K562 (cell line): ENCODE measurements around the gene NONO. TPM values are rescaled to one million over a fixed set of nuclear protein-coding genes. Genes with fewer than 3 reads are reported as not detected.
A peak's percentile ranks its signal among the peaks of the same experiment; 100 is the strongest.

Source experiments
- CBFA2T3 ChIP-seq: fragments of 450-650 bp; IDR thresholded peaks from 2 replicates; pipeline ENCODE4 v1.6.1; 2017
- CGGBP1 ChIP-seq: fragments of 250-450 bp; sonication (Bioruptor Pico); IDR thresholded peaks from 2 replicates; pipeline ENCODE4 v1.9.0; 2021; ENCODE audit warnings: mild to moderate bottlenecking
- ETS1 ChIP-seq: conservative IDR thresholded peaks from 2 replicates; pipeline ENCODE4 v1.6.1; 2011; ENCODE audit warnings: low read depth, mild to moderate bottlenecking, low read length; ENCODE audit not compliant: control insufficient read depth
- GTF2F1 ChIP-seq: IDR thresholded peaks from 2 replicates; pipeline ENCODE4 v1.6.1; 2011; ENCODE audit warnings: low read depth, low read length, improper control_type of control experiment
- HCFC1 ChIP-seq: IDR thresholded peaks from 2 replicates; pipeline ENCODE4 v1.6.1; 2012; ENCODE audit warnings: low read depth, low read length, improper control_type of control experiment
- NRF1 ChIP-seq, 2 experiments: fragments of 450-650 bp; IDR thresholded peaks in 1 of 2; conservative IDR thresholded peaks in 1 of 2; 2 replicates each; pipeline ENCODE4 v1.6.1; 2014; ENCODE audit warnings: mild to moderate bottlenecking in 2 of 2
- PBX2 ChIP-seq, 2 experiments: IDR thresholded peaks in 1 of 2; conservative IDR thresholded peaks in 1 of 2; 2 replicates each; pipeline ENCODE4 v1.6.1; 2016; ENCODE audit warnings: low read depth in 2 of 2, mild to moderate bottlenecking in 1 of 2, missing compliant biosample characterization in 1 of 2, missing genetic modification characterization in 1 of 2, moderate library complexity in 1 of 2
- RBFOX2 ChIP-seq: fragments of 200-400 bp; formaldehyde crosslinking; IDR thresholded peaks from 2 replicates; pipeline ENCODE4 v1.6.1; 2017; ENCODE audit warnings: low read depth, mild to moderate bottlenecking, low read length, moderate library complexity
- RREB1 ChIP-seq: fragments of 250-450 bp; sonication (Bioruptor Pico); IDR thresholded peaks from 2 replicates; pipeline ENCODE4 v1.4.0; 2020
- TEAD4 ChIP-seq, 2 experiments: sonication (generic) in 1 of 2; formaldehyde crosslinking in 1 of 2; IDR thresholded peaks; 2 replicates each; pipeline versions ENCODE4 v1.6.1 to v1.8.0; 2012 to 2022; ENCODE audit warnings: borderline replicate concordance in 1 of 2, inconsistent platforms in 1 of 2, low read length in 1 of 2, mild to moderate bottlenecking in 1 of 2, missing genetic modification reagents in 1 of 2
- ZFP91 ChIP-seq: sonication (generic); formaldehyde crosslinking; IDR thresholded peaks from 2 replicates; pipeline ENCODE4 v1.8.0; 2022; ENCODE audit warnings: mild to moderate bottlenecking, missing genetic modification reagents
- ZNF165 ChIP-seq: fragments of 250-450 bp; sonication (Bioruptor Pico); IDR thresholded peaks from 2 replicates; pipeline ENCODE4 v1.4.0; 2020; ENCODE audit warnings: borderline replicate concordance
- ZNF717 ChIP-seq: fragments of 250-450 bp; sonication (Bioruptor Pico); IDR thresholded peaks from 2 replicates; pipeline ENCODE4 v1.5.0; 2021
- polyA plus RNA-seq, 8 experiments: library from polyadenylated mRNA; depleted of rRNA in 4 of 8; stranded (reverse) in 5 of 8; unstranded in 3 of 8; fragments of >200 nt; fragmentation: Nextera tagmentation in 2 of 8; fragmentation: Illumina TruSeq in 1 of 8; extraction: Ambion mirVana in 2 of 8; extraction: Trizol in 1 of 8; gene quantifications; 2 replicates each; pipeline versions ENCODE4 v1.2.1 to v1.2.3, GENCODE V29; 2011 to 2014; ENCODE audit warnings: inconsistent platforms in 1 of 8, missing spikeins in 1 of 8
- total RNA-seq, 7 experiments: library from RNA; depleted of rRNA in 6 of 7; stranded (reverse); fragments of >200 nt in 6 of 7; fragmentation: Illumina TruSeq in 2 of 7; extraction: Trizol in 2 of 7; gene quantifications; 2 replicates each; pipeline versions ENCODE4 v1.2.1 to v1.2.3, GENCODE V29; 2011 to 2021; ENCODE audit warnings: low replicate concordance in 1 of 7

Gene NONO
- total and polyA plus RNA-seq, 9 of the 15 experiments (the other 6 are each of a cell fraction or from before 2014, with no cell fraction given), result 333 to 651 (median 451) TPM

- no peak for TF ChIP-seq RREB1 (CRISPR knock-in tag)
- TF ChIP-seq RBFOX2, result peak; percentile 76
- TF ChIP-seq HCFC1, result 0 out of 2 replicates have a peak, but pooled peaks have one; percentile 12
- peak; percentile 98 for TF ChIP-seq ZFP91 (CRISPR knock-in tag)
- TF ChIP-seq TEAD4 (IDR thresholded peaks at IDR 0.05; ENCODE audit: low read length), result no peak
- no peak for TF ChIP-seq TEAD4 (CRISPR knock-in tag; IDR thresholded peaks at IDR 0.05; ENCODE audit: borderline replicate concordance)
- TF ChIP-seq ZNF165, result no peak
- TF ChIP-seq PBX2 (CRISPR knock-in tag; IDR thresholded peaks at IDR 0.05; ENCODE audit: low read depth), result peak; percentile 69
- peak; percentile 80 for TF ChIP-seq PBX2 (tag; conservative IDR thresholded peaks at IDR 0.05; ENCODE audit: low read depth)
- TF ChIP-seq ZNF717 (CRISPR knock-in tag), result no peak
- no peak for TF ChIP-seq CGGBP1 (CRISPR knock-in tag)
- no peak for TF ChIP-seq CBFA2T3
- TF ChIP-seq ETS1, result 0 out of 2 replicates have a peak, but pooled peaks have one; percentile 55
- TF ChIP-seq NRF1 (conservative IDR thresholded peaks at IDR 0.05 in 1 of 2, IDR thresholded peaks at IDR 0.05 in 1 of 2), result peak; percentile 43 to 52
- TF ChIP-seq GTF2F1, result no peak
These were observed 29.1 kb upstream of the NONO start, which contains the start of gene ZMYM3 (continued) for GRCh38 chrX:71254092-71254963.
